GM18519 (cell line): ENCODE data around the gene CD300C.
"Not testable (repeated sequence)": the region's sequence is repeated elsewhere in the genome, so short reads cannot be mapped to it uniquely, and the experiment has no call there.

Experiments used
- ATAC-seq: cut with Tn5 transposase; IDR thresholded peaks from one replicate; pipeline ENCODE4 v1.9.1; 2021; ENCODE audit warnings: mild to moderate bottlenecking, moderate library complexity; ENCODE audit not compliant: unreplicated experiment, low FRiP score

The CD300C gene

GRCh38 chr17:74516561-74517328 is 29.2 kb downstream of the CD300C start:
- ATAC-seq: no peak

- ATAC-seq: no peak
These were observed 30.0 kb downstream of the CD300C start for GRCh38 chr17:74515941-74516340.

- no peak for ATAC-seq
These were observed 31.1 kb downstream of the CD300C start for GRCh38 chr17:74514632-74515334.

- no peak for ATAC-seq
These were observed 31.8 kb downstream of the CD300C start for GRCh38 chr17:74513987-74514631.

- ATAC-seq: no peak
These were observed 33.3 kb downstream of the CD300C start for GRCh38 chr17:74512624-74513091.

GRCh38 chr17:74512036-74512435 is 33.9 kb downstream of the CD300C start:
- ATAC-seq: no peak

- no peak for ATAC-seq
These were observed 37.8 kb downstream of the CD300C start for GRCh38 chr17:74508156-74508555.

GRCh38 chr17:74503949-74504348 is 42.0 kb downstream of the CD300C start:
- not testable (repeated sequence) for ATAC-seq

GRCh38 chr17:74502861-74503260 is 43.1 kb downstream of the CD300C start:
- ATAC-seq: no peak

GRCh38 chr17:74499992-74500391 is 45.9 kb downstream of the CD300C start:
- no peak for ATAC-seq

GRCh38 chr17:74497471-74497870 is 48.4 kb downstream of the CD300C start:
- no peak for ATAC-seq

- no peak for ATAC-seq
These were observed 52.5 kb downstream of the CD300C start for GRCh38 chr17:74493331-74493833.

GRCh38 chr17:74491626-74492025 is 54.3 kb downstream of the CD300C start:
- ATAC-seq: no peak
